SK-MEL-5 (cell line): ENCODE measurements around the gene XDH. TPM values are rescaled to one million over a fixed set of nuclear protein-coding genes. Genes with fewer than 3 reads are reported as not detected.

Experiments
- DNase-seq: peaks from one replicate; pipeline ENCODE4 v3.0.0-alpha.2; 2016; ENCODE audit warnings: low read depth, low spot score
- in situ Hi-C: cut with HindIII; loops from 2 replicates; pipeline ENCODE4 v1.10.0; 2016; ENCODE audit warnings: low sequenced_read_pairs, high pct_unique_total_duplicates, low pct_unique_long_range_greater_than_20kb
- total RNA-seq: library from RNA; depleted of rRNA; stranded (reverse); fragments of >200 nt; shearing (Covaris generic); gene quantifications from 2 replicates; pipeline ENCODE4 v1.2.3, GENCODE V29; 2014

XDH gene
- total RNA-seq, 1 experiment from 2014 or later, result 0.05 TPM

GRCh38 chr2:31380243-31380642 is 34.3 kb downstream of the XDH start:
- no peak for DNase-seq
- in situ Hi-C loops, result no loop called here

DNA sequence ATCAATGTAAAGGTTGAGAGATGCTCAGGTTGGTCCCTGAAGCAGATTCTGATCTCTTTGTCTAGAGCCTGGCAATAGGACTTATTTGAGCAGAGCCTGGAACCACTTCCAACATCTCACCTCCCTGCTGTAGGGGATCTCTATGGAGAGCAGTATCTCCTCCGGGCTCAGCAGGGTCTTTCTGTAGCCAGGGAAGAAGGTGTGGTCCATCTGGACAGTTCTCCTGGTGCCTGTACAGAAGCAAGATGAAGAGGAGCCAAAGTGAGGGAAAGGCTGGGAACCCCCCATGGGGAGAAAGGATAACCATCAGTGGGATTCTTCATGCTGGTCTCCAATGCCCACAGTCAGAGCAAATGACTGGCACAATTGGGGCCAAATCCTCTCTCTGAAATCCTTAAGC is 34.8 kb downstream of the XDH start:
- in situ Hi-C loops, result no loop called here

DNA sequence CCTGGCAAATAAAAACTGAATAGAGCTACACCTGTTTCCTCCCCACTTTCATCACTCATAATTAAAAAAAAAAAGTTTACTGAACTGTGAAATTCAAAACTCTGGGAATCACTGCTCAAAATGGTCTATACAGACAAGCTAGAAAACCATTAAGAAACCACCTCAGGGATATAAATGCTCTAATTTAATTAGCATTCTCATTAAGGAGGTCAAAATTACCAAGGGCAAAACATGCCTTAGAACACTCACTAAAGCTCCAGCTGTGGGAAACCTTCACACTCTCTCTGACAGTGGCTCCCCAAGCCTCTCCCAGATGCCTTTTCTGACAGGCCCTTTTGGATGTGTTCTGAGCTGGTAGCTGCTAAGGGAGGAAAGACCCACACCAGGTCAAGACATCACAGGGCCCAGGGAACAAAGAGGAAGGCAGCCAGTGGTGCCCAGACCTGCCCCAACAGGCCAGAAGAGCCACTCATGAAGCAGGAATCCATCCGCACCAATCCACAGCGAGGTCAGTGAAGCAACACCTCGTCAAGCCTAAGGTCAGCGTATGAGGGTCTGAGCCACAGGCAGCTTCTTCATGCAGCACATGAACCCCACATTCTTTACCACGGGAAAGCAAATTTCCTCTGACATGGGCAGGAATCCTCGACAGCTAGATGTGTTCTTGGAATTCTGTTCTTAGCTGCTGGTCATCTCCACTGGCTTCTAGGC is 35.6 kb downstream of the XDH start:
- in situ Hi-C loops, result no loop called here
- DNase-seq, result no peak

More for the DNA sequence above, 34.8 kb downstream of the XDH start:
- no peak for DNase-seq

GRCh38 chr2:31378389-31378788 is 36.2 kb downstream of the XDH start:
- in situ Hi-C loops, result no loop called here
- no peak for DNase-seq

GRCh38 chr2:31373127-31373526 is 41.4 kb downstream of the XDH start:
- in situ Hi-C loops, result no loop called here
- no peak for DNase-seq

- in situ Hi-C loops, result no loop called here
Observed at GRCh38 chr2:31372097-31372496, 42.4 kb downstream of the XDH start.

DNA sequence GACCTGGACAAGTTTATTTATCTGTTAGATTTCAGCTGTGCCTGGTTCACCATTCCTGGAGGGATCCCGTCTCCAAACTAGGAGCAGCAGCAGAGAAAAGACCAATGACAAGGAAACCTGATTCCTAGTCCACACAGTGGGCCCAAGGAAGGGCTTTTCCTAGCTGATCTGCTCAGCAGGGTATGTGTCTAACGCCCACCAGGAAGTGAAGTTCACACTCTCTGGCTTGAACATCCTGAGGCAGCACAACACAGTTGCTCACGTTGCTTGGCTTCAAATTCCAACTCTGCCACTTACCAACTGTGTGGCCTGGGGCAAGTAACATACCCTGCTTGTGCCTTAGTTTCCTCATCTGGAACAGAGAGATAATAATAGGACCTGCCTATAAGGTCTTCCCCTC is 42.9 kb downstream of the XDH start:
- in situ Hi-C loops, result no loop called here

More at GRCh38 chr2:31372097-31372496, 42.4 kb downstream of the XDH start:
- no peak for DNase-seq

GRCh38 chr2:31366733-31367132 is 47.8 kb downstream of the XDH start:
- DNase-seq, result no peak
- in situ Hi-C loops, result no loop called here

More for the DNA sequence above, 42.9 kb downstream of the XDH start:
- no peak for DNase-seq

GRCh38 chr2:31365834-31366505 is 48.6 kb downstream of the XDH start:
- DNase-seq, result no peak
- in situ Hi-C loops, result no loop called here

GRCh38 chr2:31365348-31365747 is 49.2 kb downstream of the XDH start:
- in situ Hi-C loops, result no loop called here
- no peak for DNase-seq

DNA sequence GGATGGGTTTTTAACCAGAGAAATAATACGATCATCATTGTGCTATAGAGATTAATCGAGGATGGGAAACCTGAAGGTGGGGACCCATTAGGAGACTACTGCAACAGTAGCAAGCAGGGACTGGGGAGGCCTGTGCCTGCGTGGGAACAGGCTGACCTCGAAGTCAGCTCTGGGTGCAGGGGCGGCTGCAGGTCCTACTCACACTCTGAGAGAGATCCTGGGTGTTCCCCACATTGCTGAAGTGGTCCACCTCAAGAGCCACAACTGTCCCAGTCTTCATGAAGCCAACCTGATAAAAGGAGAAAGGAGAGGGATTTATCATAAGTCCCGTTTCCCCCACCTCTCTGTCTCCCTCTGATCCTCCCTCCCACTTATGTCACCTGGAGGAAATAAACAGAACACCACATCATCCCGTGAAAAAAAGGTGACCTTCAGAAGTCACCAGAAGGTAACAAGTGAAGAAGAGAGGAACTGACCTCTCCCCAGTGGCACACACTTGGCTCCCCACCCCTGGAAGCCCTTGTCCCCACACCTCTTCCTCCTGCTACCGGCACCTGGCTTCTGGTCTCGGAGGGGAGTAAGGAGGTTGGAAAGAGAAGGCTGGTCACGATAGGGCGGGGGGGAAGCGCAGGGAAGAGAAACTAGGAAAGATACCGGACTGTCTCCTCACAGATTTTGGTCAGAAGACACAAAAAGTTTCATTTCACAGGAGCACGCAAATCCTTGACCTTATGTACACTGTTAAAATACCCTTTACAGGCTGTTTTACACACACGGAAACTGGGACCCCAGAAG is 50.4 kb downstream of the XDH start:
- no peak for DNase-seq
- in situ Hi-C loops, result no loop called here

DNA sequence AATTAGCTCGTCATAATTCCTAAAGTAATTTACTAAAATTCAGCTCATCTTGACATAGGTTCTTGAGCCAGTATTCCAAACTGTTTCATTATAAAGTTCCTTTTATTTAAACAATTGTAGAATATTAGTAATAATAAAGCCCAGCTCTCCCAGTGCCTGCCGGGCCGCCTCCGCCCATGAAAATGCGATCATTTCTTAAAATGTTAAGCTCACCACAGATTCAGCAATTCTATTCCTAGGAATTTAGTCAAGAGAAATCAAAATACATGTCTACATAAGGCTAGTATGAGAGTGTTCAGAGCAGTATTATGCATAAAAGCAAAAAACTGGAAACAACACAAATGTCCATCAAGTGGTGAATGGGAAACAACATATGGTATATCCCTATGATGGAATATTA is 52.0 kb downstream of the XDH start:
- in situ Hi-C loops, result no loop called here
- DNase-seq, result no peak

DNA sequence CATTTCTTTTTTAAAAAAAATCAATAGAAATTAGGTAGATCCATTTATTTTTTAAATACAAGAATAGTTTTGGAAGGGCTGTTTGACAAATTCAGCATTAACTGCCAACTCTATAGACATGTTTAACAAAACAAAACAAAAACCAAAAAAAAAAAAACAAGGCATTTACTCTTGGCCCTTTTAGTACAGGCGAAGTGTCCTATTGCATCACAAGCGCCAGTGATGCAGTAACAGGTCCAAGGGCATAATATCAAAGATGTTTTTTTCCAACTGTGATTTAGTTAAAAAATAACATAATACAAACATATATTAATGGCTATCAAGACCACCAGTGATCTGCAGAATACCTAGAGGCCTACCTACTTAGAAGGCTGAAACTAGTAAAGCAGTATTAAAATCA is 55.3 kb downstream of the XDH start:
- no peak for DNase-seq
- in situ Hi-C loops, result no loop called here

DNA sequence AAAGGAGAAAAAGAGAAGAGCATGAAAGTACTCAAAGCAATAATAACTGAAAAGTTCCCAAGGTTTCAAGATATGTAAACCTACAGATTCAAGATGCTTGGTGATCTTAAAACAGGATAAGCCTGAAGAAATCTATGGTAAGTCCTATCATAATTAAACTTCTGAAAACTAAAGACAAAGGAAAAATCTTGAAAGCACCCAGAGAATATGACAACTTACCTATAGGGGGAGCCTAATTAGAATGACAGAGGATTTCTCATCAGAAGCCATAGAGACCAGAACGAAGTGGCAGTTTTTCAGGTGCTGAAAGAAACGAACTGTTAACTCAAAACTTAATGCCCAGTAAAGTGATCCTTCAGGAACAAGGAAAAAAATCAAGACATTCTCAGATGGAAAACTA is 59.7 kb downstream of the XDH start:
- in situ Hi-C loops, result no loop called here
- DNase-seq, result peak; percentile 28

DNA sequence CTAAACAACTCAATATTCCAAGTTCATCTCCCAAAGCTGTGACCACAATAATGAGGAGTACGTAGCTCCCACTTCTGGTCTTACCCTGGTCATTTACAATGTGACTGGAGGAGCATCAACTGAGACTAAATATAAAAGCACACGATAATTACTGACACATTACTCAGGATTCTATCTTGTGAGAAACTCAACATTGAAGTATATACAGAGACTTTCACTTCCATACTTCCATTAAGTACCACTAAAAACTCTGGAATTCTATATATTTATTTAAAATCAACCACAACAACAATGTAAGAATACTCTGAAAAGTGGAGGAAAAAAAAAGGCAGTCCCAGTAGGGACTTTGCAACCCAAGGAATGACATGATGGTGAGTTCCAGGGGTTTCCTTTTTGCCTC is 61.4 kb downstream of the XDH start:
- DNase-seq, result no peak
- in situ Hi-C loops, result no loop called here

GRCh38 chr2:31349684-31350083 is 64.9 kb downstream of the XDH start:
- in situ Hi-C loops, result no loop called here
- DNase-seq, result no peak

GRCh38 chr2:31349160-31349559 is 65.4 kb downstream of the XDH start:
- no peak for DNase-seq

GRCh38 chr2:31348618-31349017 is 65.9 kb downstream of the XDH start:
- in situ Hi-C loops, result no loop called here
- no peak for DNase-seq

More at GRCh38 chr2:31349160-31349559, 65.4 kb downstream of the XDH start:
- in situ Hi-C loops, result no loop called here
